H1 (cell line): ENCODE results near the gene ARAP2. TPM values are rescaled to one million over a fixed set of nuclear protein-coding genes. Genes with fewer than 3 reads are reported as not detected.

Source experiments
- EGR1 ChIP-seq: IDR thresholded peaks from 2 replicates; pipeline ENCODE4 v1.6.1; 2011; ENCODE audit warnings: low read depth, low read length, borderline replicate concordance
- HDAC6 ChIP-seq: IDR thresholded peaks from one replicate; pipeline ENCODE4 v1.7.1; 2012; ENCODE audit warnings: low read depth, mild to moderate bottlenecking, inconsistent platforms, low read length, moderate library complexity
- SUZ12 ChIP-seq: fragments of 200-600 bp; sonication (generic); IDR thresholded peaks from 2 replicates; pipeline ENCODE4 v1.6.1; 2012; ENCODE audit warnings: mild to moderate bottlenecking, inconsistent platforms, low read length, moderate library complexity, mixed read lengths
- polyA plus RNA-seq, 7 experiments: library from polyadenylated mRNA; depleted of rRNA in 3 of 7; stranded (reverse) in 5 of 7; unstranded in 2 of 7; fragments of >200 nt in 5 of 7; fragments of 200-250 nt in 2 of 7; gene quantifications; 1 replicate in 5 of 7; 2 replicates in 1 of 7; 4 replicates in 1 of 7; pipeline versions ENCODE4 v1.2.1 to v1.2.3, GENCODE V29; 2011 to 2013; ENCODE audit warnings: missing spikeins in 2 of 7, mixed read lengths in 2 of 7
- total RNA-seq: library from RNA; stranded (reverse); fragmentation: NEBNext Ultra II Directional; extraction: Animal tissue kit (Norgen Biotek cat#: 25700); gene quantifications from 2 replicates; pipeline ENCODE4 v1.2.1, GENCODE V29; 2021

The ARAP2 gene
- total and polyA plus RNA-seq, 2 of the 8 experiments (the other 6 are each of a cell fraction or from before 2014, with no cell fraction given) = 0.15 to 2.3 TPM

DNA sequence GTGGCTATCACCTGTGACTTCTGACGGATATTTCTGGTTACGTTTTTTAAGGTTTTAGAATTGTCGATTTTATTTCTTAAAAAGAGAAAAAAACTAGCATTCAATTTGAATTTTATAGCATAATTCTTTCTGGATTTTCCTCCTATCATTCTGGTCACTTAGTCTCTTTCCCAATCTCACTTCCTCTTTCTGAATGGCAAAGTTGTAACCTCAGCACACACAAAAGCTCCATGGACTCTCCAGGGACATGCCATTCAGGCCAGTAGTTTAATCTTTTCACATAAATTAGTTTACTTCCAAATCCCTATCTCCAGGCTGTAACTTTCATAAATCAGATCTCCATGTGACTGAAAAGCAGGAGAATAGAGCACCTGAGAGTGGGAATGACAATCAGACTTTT, 110.7 kb downstream of the ARAP2 start (continued):
- TF ChIP-seq SUZ12 (no peak), HDAC6 (no peak), EGR1 (no peak)
